HCT116 (cell line): ENCODE measurements around the gene SLC66A1. TPM values are rescaled to one million over a fixed set of nuclear protein-coding genes. Genes with fewer than 3 reads are reported as not detected.

Experiments used
- ATAC-seq: fragments of 200-7000 bp; cut with Tn5 transposase; 2 replicates; pipeline ENCODE4 v1.9.1; 2020; ENCODE audit warnings: mild to moderate bottlenecking, moderate library complexity
- BruUV-seq: library from RNA; stranded (reverse); fragments of 400-500 nt; replicated peaks from 2 replicates; lab custom pipeline; 2021; lab: Mats Ljungman, UMichigan
- CTCF ChIA-PET: fragments of 300-600 bp; sonication (Branson Sonifier 250); formaldehyde crosslinking; loops from one replicate; lab custom pipeline; 2021; ENCODE audit warnings: antibody characterized with exemption; lab: Charles Lee
- POLR2A ChIA-PET: fragments of 300-600, 350-600 bp; sonication (Branson Sonifier 250); formaldehyde crosslinking; loops from one replicate; lab custom pipeline; 2021; ENCODE audit warnings: antibody characterized with exemption; lab: Charles Lee
- RAD21 ChIA-PET, 2 experiments: fragments of 300-600 bp; sonication (Branson Sonifier 250); formaldehyde crosslinking; loops; one replicate each; lab custom pipeline; 2023; ENCODE audit warnings: low total read pairs in 2 of 2; ENCODE audit not compliant: uncharacterized antibody in 2 of 2, unreplicated experiment in 2 of 2, low non-redundant PET in 1 of 2; lab: Charles Lee
- DNase-seq: peaks from one replicate; pipeline ENCODE4 v3.0.0-alpha.2; 2010; ENCODE audit warnings: low read depth, low spot score
- H2AFZ ChIP-seq: fragments of 200-600 bp; shearing (Covaris generic), sonication (generic); 2 replicates; pipeline ENCODE4 v1.6.1; 2017; ENCODE audit warnings: low read depth, mixed run types, mixed read lengths, antibody characterized with exemption, low read length; ENCODE audit not compliant: poor library complexity, severe bottlenecking
- H3K27ac ChIP-seq: 2 replicates; pipeline ENCODE4 v1.5.1; 2012; ENCODE audit warnings: low read depth, low read length
- H3K27me3 ChIP-seq: fragments of 200-600 bp; sonication (generic); 2 replicates; pipeline ENCODE4 v1.6.1; 2016; ENCODE audit warnings: mixed run types, low read length, mixed read lengths; ENCODE audit not compliant: insufficient read depth
- H3K36me3 ChIP-seq, 2 experiments: fragments of 200-500 bp in 1 of 2; fragments of 200-600 bp in 1 of 2; sonication (Bioruptor generic) in 1 of 2; sonication (generic) in 1 of 2; 2 replicates each; pipeline versions ENCODE4 v1.5.1 to v1.6.1; 2014 to 2016; ENCODE audit warnings: low read length in 2 of 2, inconsistent platforms in 1 of 2, mixed read lengths in 1 of 2, mixed run types in 1 of 2; ENCODE audit not compliant: insufficient read depth in 2 of 2, control insufficient read depth in 1 of 2
- H3K4me1 ChIP-seq, 2 experiments: fragments of 200-600 bp in 1 of 2; sonication (generic) in 1 of 2; 2 replicates each; pipeline versions ENCODE4 v1.5.1 to v1.6.1; 2012 to 2017; ENCODE audit warnings: low read length in 2 of 2, inconsistent platforms in 1 of 2, mild to moderate bottlenecking in 1 of 2, mixed read lengths in 1 of 2, mixed run types in 1 of 2, moderate library complexity in 1 of 2; ENCODE audit not compliant: insufficient read depth in 2 of 2, control insufficient read depth in 1 of 2
- H3K4me2 ChIP-seq: fragments of 200-600 bp; sonication (generic); 2 replicates; pipeline ENCODE4 v1.6.1; 2017; ENCODE audit warnings: mixed run types, low read length, mixed read lengths
- H3K4me3 ChIP-seq, 2 experiments: fragments of 200-600 bp in 1 of 2; sonication (generic) in 1 of 2; replicated peaks in 1 of 2; 2 replicates each; pipeline ENCODE4 v1.5.1; 2011 to 2016; ENCODE audit warnings: low read length in 2 of 2, control low read depth in 1 of 2, low read depth in 1 of 2, mild to moderate bottlenecking in 1 of 2, mixed read lengths in 1 of 2, mixed run types in 1 of 2
- H3K79me2 ChIP-seq: fragments of 200-600 bp; sonication (generic); 2 replicates; pipeline ENCODE4 v1.6.1; 2017; ENCODE audit warnings: mild to moderate bottlenecking, mixed run types, low read length, moderate library complexity, mixed read lengths; ENCODE audit not compliant: insufficient read depth
- H3K9ac ChIP-seq: fragments of 200-600 bp; sonication (generic); 2 replicates; pipeline ENCODE4 v1.6.1; 2016; ENCODE audit warnings: low read length, mixed read lengths
- H3K9me2 ChIP-seq: fragments of 200-600 bp; sonication (generic), shearing (Covaris generic); 2 replicates; pipeline ENCODE4 v1.6.1; 2017; ENCODE audit warnings: mixed run types, mild to moderate bottlenecking, moderate library complexity; ENCODE audit not compliant: insufficient read depth
- H3K9me3 ChIP-seq, 2 experiments: fragments of 200-500 bp in 1 of 2; fragments of 200-600 bp in 1 of 2; sonication (Bioruptor generic) in 1 of 2; sonication (generic) in 1 of 2; 2 replicates each; pipeline ENCODE4 v1.6.1; 2014 to 2017; ENCODE audit warnings: low read length in 2 of 2, mixed read lengths in 2 of 2, inconsistent platforms in 1 of 2, low read depth in 1 of 2, mild to moderate bottlenecking in 1 of 2, mixed run types in 1 of 2, moderate library complexity in 1 of 2; ENCODE audit not compliant: control insufficient read depth in 1 of 2, insufficient read depth in 1 of 2
- H4K20me1 ChIP-seq: fragments of 200-600 bp; sonication (generic), shearing (Covaris generic); 2 replicates; pipeline ENCODE4 v1.6.1; 2017; ENCODE audit warnings: mixed run types, mild to moderate bottlenecking, moderate library complexity; ENCODE audit not compliant: insufficient read depth
- CBX3 ChIP-seq: IDR thresholded peaks from 2 replicates; pipeline ENCODE4 v1.6.1; 2012; ENCODE audit warnings: low read depth
- CEBPB ChIP-seq: IDR thresholded peaks from 2 replicates; pipeline ENCODE4 v1.6.1; 2012; ENCODE audit warnings: low read depth
- EGR1 ChIP-seq: IDR thresholded peaks from 2 replicates; pipeline ENCODE4 v1.6.1; 2012; ENCODE audit warnings: low read depth
- ELF1 ChIP-seq: IDR thresholded peaks from 2 replicates; pipeline ENCODE4 v1.6.1; 2012; ENCODE audit warnings: low read depth, borderline replicate concordance
- EZH2 ChIP-seq: fragments of 200-600 bp; sonication (generic); IDR thresholded peaks from 2 replicates; pipeline ENCODE4 v1.6.1; 2017; ENCODE audit warnings: antibody characterized with exemption, mixed run types
- EZH2phosphoT487 ChIP-seq: fragments of 200-600 bp; IDR thresholded peaks from 2 replicates; pipeline ENCODE4 v1.6.1; 2018; ENCODE audit warnings: antibody characterized with exemption, borderline replicate concordance
- FOSL1 ChIP-seq: IDR thresholded peaks from 2 replicates; pipeline ENCODE4 v1.6.1; 2012; ENCODE audit warnings: low read depth
- JUND ChIP-seq: IDR thresholded peaks from 2 replicates; pipeline ENCODE4 v1.6.1; 2012
- POLR2AphosphoS5 ChIP-seq: IDR thresholded peaks from 2 replicates; pipeline ENCODE4 v1.6.1; 2011; ENCODE audit warnings: mild to moderate bottlenecking, low read depth, low read length, moderate library complexity
- SIN3A ChIP-seq: IDR thresholded peaks from 2 replicates; pipeline ENCODE4 v1.6.1; 2012; ENCODE audit warnings: low read depth
- SRF ChIP-seq: IDR thresholded peaks from 2 replicates; pipeline ENCODE4 v1.6.1; 2012; ENCODE audit warnings: low read depth
- TCF7L2 ChIP-seq: IDR thresholded peaks from 2 replicates; pipeline ENCODE4 v1.7.0; 2011; ENCODE audit warnings: borderline replicate concordance, inconsistent platforms; ENCODE audit not compliant: insufficient read depth, insufficient read length; ENCODE audit errors: extremely low read depth
- YY1 ChIP-seq: IDR thresholded peaks from 2 replicates; pipeline ENCODE4 v1.6.1; 2011; ENCODE audit warnings: low read length, low read depth, moderate library complexity, mild to moderate bottlenecking; ENCODE audit not compliant: insufficient replicate concordance; ENCODE audit errors: extremely low read depth
- ZNF274 ChIP-seq: fragments of 200-500 bp; sonication (Bioruptor generic); IDR thresholded peaks from 2 replicates; pipeline ENCODE4 v1.6.1; 2014; ENCODE audit warnings: mild to moderate bottlenecking, low read depth, low read length, inconsistent platforms
- intact Hi-C: fragments of 100-400 bp; cut with micrococcal nuclease; formaldehyde crosslinking; loops from 2 replicates; pipeline ENCODE4 v1.10.0; 2022
- total RNA-seq: library from RNA; stranded (reverse); gene quantifications from one replicate; pipeline ENCODE4 v1.2.1, GENCODE V29; 2021; ENCODE audit not compliant: unreplicated experiment
- TF ChIP-seq, protein P1 (sequence below), 3 experiments: fragments of 200-600 bp in 1 of 3; sonication (generic) in 1 of 3; IDR thresholded peaks in 2 of 3; conservative IDR thresholded peaks in 1 of 3; 2 replicates each; pipeline ENCODE4 v1.5.1; 2012 to 2017; ENCODE audit warnings: low read depth in 2 of 3, low read length in 2 of 3, antibody characterized with exemption in 1 of 3, borderline replicate concordance in 1 of 3, control low read depth in 1 of 3, mild to moderate bottlenecking in 1 of 3, mixed read lengths in 1 of 3, mixed run types in 1 of 3, moderate library complexity in 1 of 3; ENCODE audit not compliant: insufficient read depth in 1 of 3
- TF ChIP-seq, protein P2 (sequence below): IDR thresholded peaks from 2 replicates; pipeline ENCODE4 v1.6.1; 2011; ENCODE audit warnings: mild to moderate bottlenecking, low read length, moderate library complexity; ENCODE audit not compliant: insufficient replicate concordance; ENCODE audit errors: extremely low read depth
- TF ChIP-seq, protein P3 (sequence below): IDR thresholded peaks from 2 replicates; pipeline ENCODE4 v1.6.1; 2012
- TF ChIP-seq, protein P4 (sequence below): IDR thresholded peaks from 2 replicates; pipeline ENCODE4 v1.6.1; 2012

SLC66A1 gene
- total RNA-seq, 1 experiment from 2014 or later = 11.1 TPM

DNA sequence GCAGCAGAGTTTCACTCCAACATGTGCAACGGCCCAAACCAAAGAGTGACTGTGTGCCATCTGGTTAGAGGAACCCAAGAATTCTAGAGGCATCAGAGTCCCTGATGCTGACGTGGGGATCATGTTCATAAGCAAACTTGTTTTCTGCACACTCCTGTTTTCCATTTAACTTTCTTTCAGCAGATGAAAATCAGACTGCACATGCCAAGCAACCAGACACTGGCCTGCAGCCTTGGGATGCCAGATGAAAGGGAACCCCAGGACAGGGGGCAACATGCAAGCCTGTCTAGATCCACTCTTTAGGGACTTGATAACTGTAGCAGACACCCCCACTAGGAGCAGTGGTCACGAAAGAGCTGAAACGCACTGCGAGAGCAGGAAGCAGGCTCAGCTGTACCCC, 56.8 kb downstream of the SLC66A1 start:
- H3K27me3 ChIP-seq = no peaks in the 10 kb centered on the region
- H3K4me3 ChIP-seq = no peak overlapping the region
- no peaks in the 10 kb centered on the region for H3K9me3 ChIP-seq
- no peaks in the 10 kb centered on the region for H4K20me1 ChIP-seq
- ATAC-seq (no peak), DNase-seq (no peak)
- no peak overlapping the region for H2AFZ ChIP-seq
- no peaks in the 10 kb centered on the region for H3K4me1 ChIP-seq
- H3K9me2 ChIP-seq = no peaks in the 10 kb centered on the region
- BruUV-seq = no TSS peak
- H3K4me2 ChIP-seq = no peak overlapping the region
- peaks cover 10% of the 10 kb centered on the region; the same call in 1 of the 2 replicates for H3K79me2 ChIP-seq
- H3K27ac ChIP-seq = no peak overlapping the region
- TF ChIP-seq ELF1 (no peak), SRF (no peak), JUND (no peak), EZH2phosphoT487 (no peak), EZH2 (no peak), SIN3A (no peak), FOSL1 (no peak), POLR2AphosphoS5 (no peak), ZNF274 (no peak), CEBPB (no peak), TCF7L2 (no peak), CBX3 (no peak), YY1 (no peak), EGR1 (no peak)
- TF ChIP-seq, protein P1, sequence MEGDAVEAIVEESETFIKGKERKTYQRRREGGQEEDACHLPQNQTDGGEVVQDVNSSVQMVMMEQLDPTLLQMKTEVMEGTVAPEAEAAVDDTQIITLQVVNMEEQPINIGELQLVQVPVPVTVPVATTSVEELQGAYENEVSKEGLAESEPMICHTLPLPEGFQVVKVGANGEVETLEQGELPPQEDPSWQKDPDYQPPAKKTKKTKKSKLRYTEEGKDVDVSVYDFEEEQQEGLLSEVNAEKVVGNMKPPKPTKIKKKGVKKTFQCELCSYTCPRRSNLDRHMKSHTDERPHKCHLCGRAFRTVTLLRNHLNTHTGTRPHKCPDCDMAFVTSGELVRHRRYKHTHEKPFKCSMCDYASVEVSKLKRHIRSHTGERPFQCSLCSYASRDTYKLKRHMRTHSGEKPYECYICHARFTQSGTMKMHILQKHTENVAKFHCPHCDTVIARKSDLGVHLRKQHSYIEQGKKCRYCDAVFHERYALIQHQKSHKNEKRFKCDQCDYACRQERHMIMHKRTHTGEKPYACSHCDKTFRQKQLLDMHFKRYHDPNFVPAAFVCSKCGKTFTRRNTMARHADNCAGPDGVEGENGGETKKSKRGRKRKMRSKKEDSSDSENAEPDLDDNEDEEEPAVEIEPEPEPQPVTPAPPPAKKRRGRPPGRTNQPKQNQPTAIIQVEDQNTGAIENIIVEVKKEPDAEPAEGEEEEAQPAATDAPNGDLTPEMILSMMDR (IDR thresholded peaks at IDR 0.05 in 2 of 3, conservative IDR thresholded peaks at IDR 0.05 in 1 of 3; ENCODE audit: borderline replicate concordance in 1 of 3, insufficient read depth in 1 of 3, low read depth in 2 of 3, low read length in 2 of 3) = no peak
- TF ChIP-seq, protein P2, sequence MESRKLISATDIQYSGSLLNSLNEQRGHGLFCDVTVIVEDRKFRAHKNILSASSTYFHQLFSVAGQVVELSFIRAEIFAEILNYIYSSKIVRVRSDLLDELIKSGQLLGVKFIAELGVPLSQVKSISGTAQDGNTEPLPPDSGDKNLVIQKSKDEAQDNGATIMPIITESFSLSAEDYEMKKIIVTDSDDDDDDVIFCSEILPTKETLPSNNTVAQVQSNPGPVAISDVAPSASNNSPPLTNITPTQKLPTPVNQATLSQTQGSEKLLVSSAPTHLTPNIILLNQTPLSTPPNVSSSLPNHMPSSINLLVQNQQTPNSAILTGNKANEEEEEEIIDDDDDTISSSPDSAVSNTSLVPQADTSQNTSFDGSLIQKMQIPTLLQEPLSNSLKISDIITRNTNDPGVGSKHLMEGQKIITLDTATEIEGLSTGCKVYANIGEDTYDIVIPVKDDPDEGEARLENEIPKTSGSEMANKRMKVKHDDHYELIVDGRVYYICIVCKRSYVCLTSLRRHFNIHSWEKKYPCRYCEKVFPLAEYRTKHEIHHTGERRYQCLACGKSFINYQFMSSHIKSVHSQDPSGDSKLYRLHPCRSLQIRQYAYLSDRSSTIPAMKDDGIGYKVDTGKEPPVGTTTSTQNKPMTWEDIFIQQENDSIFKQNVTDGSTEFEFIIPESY = no peak
- TF ChIP-seq, protein P3, sequence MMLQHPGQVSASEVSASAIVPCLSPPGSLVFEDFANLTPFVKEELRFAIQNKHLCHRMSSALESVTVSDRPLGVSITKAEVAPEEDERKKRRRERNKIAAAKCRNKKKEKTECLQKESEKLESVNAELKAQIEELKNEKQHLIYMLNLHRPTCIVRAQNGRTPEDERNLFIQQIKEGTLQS = no peak
- TF ChIP-seq, protein P4, sequence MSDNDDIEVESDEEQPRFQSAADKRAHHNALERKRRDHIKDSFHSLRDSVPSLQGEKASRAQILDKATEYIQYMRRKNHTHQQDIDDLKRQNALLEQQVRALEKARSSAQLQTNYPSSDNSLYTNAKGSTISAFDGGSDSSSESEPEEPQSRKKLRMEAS = no peak
- ChIA-PET RAD21 (no interaction called here), POLR2A (no interaction called here), CTCF (no interaction called here)
- H3K9ac ChIP-seq = no peak overlapping the region
- intact Hi-C loops = no loop called here
- no peaks in the 10 kb centered on the region; a peak in 1 of 4 replicates for H3K36me3 ChIP-seq
